OCI-LY1 (cell line): ENCODE results near the gene TPRA1.

Experiments used
- H2AFZ ChIP-seq: fragments of 200-600 bp; sonication (generic), shearing (Covaris generic); 2 replicates; pipeline ENCODE4 v1.6.0; 2014; ENCODE audit warnings: antibody characterized with exemption, mild to moderate bottlenecking, low read length
- H3F3A ChIP-seq: fragments of 200-600 bp; sonication (generic), shearing (Covaris generic); 2 replicates; pipeline ENCODE4 v1.6.0; 2014; ENCODE audit warnings: mild to moderate bottlenecking, antibody characterized with exemption, low read length, moderate library complexity; ENCODE audit not compliant: insufficient read depth
- H3K27ac ChIP-seq: fragments of 200-600 bp; sonication (generic); 2 replicates; pipeline ENCODE4 v1.5.1; 2014; ENCODE audit warnings: low read length, mixed run types, mild to moderate bottlenecking, low read depth; ENCODE audit not compliant: poor library complexity, severe bottlenecking
- H3K27me3 ChIP-seq: fragments of 200-600 bp; sonication (generic); 2 replicates; pipeline ENCODE4 v1.6.0; 2014; ENCODE audit warnings: antibody characterized with exemption, mild to moderate bottlenecking, low read length, moderate library complexity; ENCODE audit not compliant: insufficient read depth
- H3K36me3 ChIP-seq: fragments of 200-600 bp; sonication (generic); 2 replicates; pipeline ENCODE4 v1.6.1; 2014; ENCODE audit warnings: mild to moderate bottlenecking, antibody characterized with exemption, low read length, moderate library complexity, mixed read lengths; ENCODE audit not compliant: insufficient read depth
- H3K4me1 ChIP-seq: fragments of 200-600 bp; sonication (generic); 2 replicates; pipeline ENCODE4 v1.5.1; 2014; ENCODE audit warnings: mild to moderate bottlenecking, low read length, moderate library complexity; ENCODE audit not compliant: insufficient read depth, severe bottlenecking
- H3K4me2 ChIP-seq: fragments of 200-600 bp; sonication (generic), shearing (Covaris generic); 2 replicates; pipeline ENCODE4 v1.6.1; 2014; ENCODE audit warnings: low read length
- H3K4me3 ChIP-seq: fragments of 200-600 bp; sonication (generic); 2 replicates; pipeline ENCODE4 v1.5.1; 2014; ENCODE audit warnings: low read length, low read depth, mild to moderate bottlenecking, mixed read lengths; ENCODE audit not compliant: poor library complexity, severe bottlenecking
- H3K79me2 ChIP-seq: fragments of 200-600 bp; shearing (Covaris generic); 2 replicates; pipeline ENCODE4 v1.6.1; 2016; ENCODE audit warnings: mixed run types, low read length, mixed read lengths; ENCODE audit not compliant: insufficient read depth
- H3K9ac ChIP-seq: fragments of 200-600 bp; sonication (generic), shearing (Covaris generic); 2 replicates; pipeline ENCODE4 v1.6.1; 2014; ENCODE audit warnings: mild to moderate bottlenecking, low read length, mixed read lengths
- H3K9me2 ChIP-seq: fragments of 200-600 bp; sonication (generic), shearing (Covaris generic); 2 replicates; pipeline ENCODE4 v1.6.1; 2014; ENCODE audit warnings: low read depth, mild to moderate bottlenecking, low read length, mixed read lengths
- H3K9me3 ChIP-seq: fragments of 200-600 bp; shearing (Covaris generic); 2 replicates; pipeline ENCODE4 v1.6.1; 2014; ENCODE audit warnings: low read length, mixed read lengths
- H4K20me1 ChIP-seq: fragments of 200-600 bp; sonication (generic), shearing (Covaris generic); 2 replicates; pipeline ENCODE4 v1.6.0; 2016; ENCODE audit warnings: mild to moderate bottlenecking, low read length; ENCODE audit not compliant: insufficient read depth
- CTCF ChIP-seq: fragments of 200-600 bp; sonication (generic), shearing (Covaris generic); IDR thresholded peaks from 2 replicates; pipeline ENCODE4 v1.5.1; 2017; ENCODE audit warnings: mild to moderate bottlenecking, antibody characterized with exemption, low read length, moderate library complexity, mixed read lengths
- EZH2 ChIP-seq: fragments of 200-600 bp; sonication (generic), shearing (Covaris generic); IDR thresholded peaks from 2 replicates; pipeline ENCODE4 v1.8.0; 2017; ENCODE audit warnings: borderline replicate concordance, mixed run types, mild to moderate bottlenecking, antibody characterized with exemption, low read length, moderate library complexity, mixed read lengths

TPRA1 gene

DNA sequence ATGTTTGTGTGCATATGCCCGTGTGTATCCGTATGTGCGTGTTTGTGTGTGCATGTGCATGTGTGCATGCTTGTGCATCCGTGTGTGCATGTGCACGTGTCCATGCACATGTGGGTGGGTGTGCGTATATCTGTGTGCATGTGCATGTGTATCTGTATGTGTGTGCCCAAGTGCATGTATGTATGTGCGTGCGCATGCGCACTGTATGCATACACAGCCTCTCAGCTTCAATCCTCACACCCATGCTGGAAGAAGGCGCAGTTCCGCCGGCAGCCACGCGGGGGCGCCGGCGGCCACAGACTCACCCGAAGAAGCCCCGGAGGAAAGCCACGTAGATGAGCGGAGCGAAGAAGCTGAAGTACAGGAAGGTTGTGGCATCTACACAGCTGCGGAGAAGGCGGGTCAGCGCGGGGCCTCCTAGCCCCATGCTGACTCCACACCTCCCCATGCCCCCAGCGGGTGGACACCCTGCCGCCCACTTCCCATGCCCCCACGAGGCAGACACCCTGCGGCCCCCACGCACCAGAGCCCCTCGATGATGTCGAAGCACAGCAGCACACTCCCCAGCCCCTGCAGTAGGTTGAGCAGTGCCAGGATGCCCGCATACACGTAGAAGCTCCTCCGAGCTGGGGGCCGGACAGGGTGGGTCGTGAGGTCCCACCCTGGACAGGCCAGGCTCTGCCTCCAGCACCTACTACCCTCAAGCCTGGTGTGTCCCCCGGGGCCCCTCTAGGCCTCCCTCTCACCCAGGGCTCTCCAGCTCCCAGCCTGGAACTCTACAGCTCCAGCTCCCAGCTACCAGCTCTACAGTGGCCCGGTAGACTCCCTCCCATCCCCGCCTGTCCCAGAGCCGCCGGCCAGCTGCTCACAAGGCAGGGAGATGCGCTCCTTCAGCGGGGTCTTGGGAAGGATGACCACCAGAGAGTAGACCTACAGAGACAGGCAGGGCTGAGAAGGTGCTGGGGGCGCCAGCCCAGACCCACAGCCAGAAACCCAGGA, 15.4 kb downstream of the TPRA1 start:
- no peak overlapping the region for H3K4me3 ChIP-seq
- no peaks in the 10 kb centered on the region for H3K27me3 ChIP-seq
- H3K79me2 ChIP-seq = no peaks in the 10 kb centered on the region
- no peaks in the 10 kb centered on the region for H3F3A ChIP-seq
- peaks cover 63% of the 10 kb centered on the region for H3K36me3 ChIP-seq
- H3K9ac ChIP-seq = no peak overlapping the region
- peak; percentile 98 for TF ChIP-seq CTCF
- TF ChIP-seq EZH2 = no peak
- no peaks in the 10 kb centered on the region for H3K9me2 ChIP-seq
- no peaks in the 10 kb centered on the region for H4K20me1 ChIP-seq
- H3K4me2 ChIP-seq = peak overlapping the region; percentile 45; the same call in 1 of the 2 replicates
- H2AFZ ChIP-seq = no peak overlapping the region
- no peak overlapping the region for H3K27ac ChIP-seq
- peaks cover 7% of the 10 kb centered on the region for H3K4me1 ChIP-seq
- no peaks in the 10 kb centered on the region for H3K9me3 ChIP-seq

DNA sequence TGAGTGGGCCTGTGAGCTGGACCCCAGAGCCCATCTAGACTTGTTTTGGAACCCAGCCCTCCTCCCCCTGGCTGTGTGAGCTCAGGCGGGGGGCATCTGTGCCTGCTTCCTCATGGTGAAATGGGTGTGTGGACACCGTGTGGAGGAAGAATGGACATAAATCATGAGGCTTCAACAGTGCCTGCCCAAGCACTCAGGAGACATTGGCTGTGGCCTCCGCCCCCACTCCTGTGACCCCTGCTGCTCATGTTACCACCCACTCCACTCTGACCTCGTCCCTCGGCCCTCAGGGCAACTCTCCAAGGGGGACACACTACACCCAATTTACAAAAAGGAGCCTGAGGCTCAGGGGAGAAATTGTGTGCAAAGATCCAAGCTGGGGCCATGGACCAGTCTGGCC, 16.6 kb downstream of the TPRA1 start:
- Histone ChIP-seq H3K4me1 (peaks cover 7% of the 10 kb centered on the region), H3K9me3 (no peaks in the 10 kb centered on the region), H3K9me2 (no peaks in the 10 kb centered on the region), H3K27me3 (no peaks in the 10 kb centered on the region), H2AFZ (no peak overlapping the region), H3K27ac (no peak overlapping the region), H4K20me1 (no peaks in the 10 kb centered on the region), H3K9ac (no peak overlapping the region), H3K36me3 (peaks cover 50% of the 10 kb centered on the region), H3K4me2 (no peak overlapping the region), H3K79me2 (no peaks in the 10 kb centered on the region), H3F3A (no peaks in the 10 kb centered on the region), H3K4me3 (no peak overlapping the region)
- TF ChIP-seq CTCF (no peak), EZH2 (no peak)

DNA sequence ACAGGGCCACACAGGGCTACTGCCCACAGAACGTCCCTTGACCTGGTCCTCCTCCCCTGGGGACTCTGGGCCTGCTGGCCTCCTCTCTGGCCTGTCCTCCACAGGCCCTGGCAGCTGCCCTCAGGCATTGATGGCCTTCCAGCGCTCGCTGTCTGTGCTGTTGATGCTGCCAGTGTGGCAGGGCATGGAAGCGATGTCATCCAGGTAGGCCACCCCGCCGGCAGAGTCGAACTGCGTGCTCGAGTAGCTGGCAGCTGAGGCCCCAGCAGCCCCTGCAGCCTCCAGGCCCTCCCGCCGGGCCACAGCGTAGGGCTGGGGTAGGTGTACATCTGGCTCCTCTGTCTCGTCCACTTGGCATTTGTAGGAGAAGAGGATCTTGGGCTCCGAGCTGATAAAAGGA, 17.1 kb downstream of the TPRA1 start:
- Histone ChIP-seq H3K36me3 (peaks cover 50% of the 10 kb centered on the region), H3K4me3 (no peak overlapping the region), H4K20me1 (no peaks in the 10 kb centered on the region), H3K27me3 (no peaks in the 10 kb centered on the region), H3K9me2 (no peaks in the 10 kb centered on the region), H3F3A (no peaks in the 10 kb centered on the region), H2AFZ (no peak overlapping the region), H3K79me2 (no peaks in the 10 kb centered on the region), H3K27ac (no peak overlapping the region), H3K4me1 (peaks cover 7% of the 10 kb centered on the region), H3K9ac (no peak overlapping the region), H3K4me2 (no peak overlapping the region), H3K9me3 (no peaks in the 10 kb centered on the region)
- TF ChIP-seq EZH2 = no peak
- TF ChIP-seq CTCF = no peak
